Astrocyte (in vitro differentiated cells and primary cell): ENCODE results near the gene FAM117A.

ENCODE experiments used
- EZH2 ChIP-seq: IDR thresholded peaks from 2 replicates; pipeline ENCODE4 v1.6.1; 2012; ENCODE audit warnings: mild to moderate bottlenecking, low read length, inconsistent platforms; ENCODE audit not compliant: insufficient read depth
- TF ChIP-seq, protein P1 (sequence below): IDR thresholded peaks from 2 replicates; pipeline ENCODE4 v1.5.1; 2011; ENCODE audit warnings: low read depth, mild to moderate bottlenecking, inconsistent platforms, low read length, moderate library complexity; ENCODE audit not compliant: insufficient read depth

DNA sequence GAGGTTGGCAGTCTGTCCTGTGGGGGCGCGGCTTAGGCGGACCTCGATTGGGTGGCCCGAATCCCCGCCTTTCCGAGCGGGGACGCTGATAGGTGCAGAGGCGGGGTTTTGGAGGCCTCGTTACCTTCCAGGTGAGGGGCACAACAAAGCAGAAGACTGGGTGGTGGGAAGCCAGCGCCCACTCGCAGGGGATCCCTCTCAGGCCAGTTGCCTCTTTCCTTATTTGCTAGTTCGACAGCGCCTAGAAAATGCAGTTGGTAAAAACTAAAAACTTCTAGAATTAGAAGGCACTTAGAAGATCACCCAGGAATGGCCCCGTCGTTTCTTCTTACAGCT lies 25.3 kb upstream of the FAM117A start:
- TF ChIP-seq, protein P1, sequence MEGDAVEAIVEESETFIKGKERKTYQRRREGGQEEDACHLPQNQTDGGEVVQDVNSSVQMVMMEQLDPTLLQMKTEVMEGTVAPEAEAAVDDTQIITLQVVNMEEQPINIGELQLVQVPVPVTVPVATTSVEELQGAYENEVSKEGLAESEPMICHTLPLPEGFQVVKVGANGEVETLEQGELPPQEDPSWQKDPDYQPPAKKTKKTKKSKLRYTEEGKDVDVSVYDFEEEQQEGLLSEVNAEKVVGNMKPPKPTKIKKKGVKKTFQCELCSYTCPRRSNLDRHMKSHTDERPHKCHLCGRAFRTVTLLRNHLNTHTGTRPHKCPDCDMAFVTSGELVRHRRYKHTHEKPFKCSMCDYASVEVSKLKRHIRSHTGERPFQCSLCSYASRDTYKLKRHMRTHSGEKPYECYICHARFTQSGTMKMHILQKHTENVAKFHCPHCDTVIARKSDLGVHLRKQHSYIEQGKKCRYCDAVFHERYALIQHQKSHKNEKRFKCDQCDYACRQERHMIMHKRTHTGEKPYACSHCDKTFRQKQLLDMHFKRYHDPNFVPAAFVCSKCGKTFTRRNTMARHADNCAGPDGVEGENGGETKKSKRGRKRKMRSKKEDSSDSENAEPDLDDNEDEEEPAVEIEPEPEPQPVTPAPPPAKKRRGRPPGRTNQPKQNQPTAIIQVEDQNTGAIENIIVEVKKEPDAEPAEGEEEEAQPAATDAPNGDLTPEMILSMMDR: no peak
- TF ChIP-seq EZH2: no peak
